GM10847 (cell line): ENCODE results near the gene MAPK12.

ENCODE experiments used
- POLR2A ChIP-seq: IDR thresholded peaks from 2 replicates; pipeline ENCODE4 v1.6.1; 2011; ENCODE audit not compliant: insufficient read length; ENCODE audit errors: extremely low read depth

The MAPK12 gene

GRCh38 chr22:50303515-50303847 is 42.0 kb upstream of the MAPK12 start:
- no peak for TF ChIP-seq POLR2A

DNA sequence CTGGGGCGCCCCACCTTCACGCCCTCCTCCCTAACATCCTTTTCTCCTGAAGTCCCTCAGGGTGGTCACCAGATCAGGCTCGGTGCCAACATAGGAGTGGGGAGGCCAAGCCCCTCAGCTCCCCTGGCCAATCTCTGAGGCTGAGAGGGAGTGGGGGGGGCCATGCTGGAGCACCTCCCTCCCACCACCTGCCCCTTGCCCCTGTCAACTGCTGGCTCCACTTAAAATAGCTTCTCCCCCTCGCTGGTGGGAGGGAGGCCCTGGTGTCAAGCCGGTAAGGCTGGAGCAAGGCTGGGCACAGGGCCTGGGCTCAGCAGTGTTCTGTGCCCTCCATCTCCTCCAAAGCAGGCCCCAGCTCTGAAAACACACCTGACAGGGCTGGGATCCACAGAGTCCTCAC is 41.1 kb upstream of the MAPK12 start:
- TF ChIP-seq POLR2A = no peak

- TF ChIP-seq POLR2A = no peak
Observed at GRCh38 chr22:50302041-50302541, 40.6 kb upstream of the MAPK12 start.

DNA sequence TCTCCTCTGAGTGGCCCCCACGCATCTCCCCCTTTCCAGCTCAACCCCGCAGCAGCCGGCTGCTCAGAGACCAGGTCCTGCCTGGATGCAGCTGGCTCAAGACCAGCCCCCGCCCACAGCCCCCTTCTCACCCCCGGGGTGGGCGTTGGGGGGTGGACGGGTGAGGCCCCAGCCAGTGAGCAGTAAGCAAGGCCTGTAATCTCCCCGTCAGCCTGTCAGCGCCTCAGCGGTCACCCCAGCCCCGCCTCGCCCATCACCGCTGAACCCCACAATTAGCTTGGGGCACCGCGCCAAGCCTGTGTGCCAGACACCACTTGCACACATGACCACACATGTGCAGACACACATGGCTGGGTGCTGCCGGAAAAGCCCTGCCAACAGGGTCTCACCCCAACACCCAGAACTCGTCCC is 40.1 kb upstream of the MAPK12 start:
- TF ChIP-seq POLR2A = no peak

DNA sequence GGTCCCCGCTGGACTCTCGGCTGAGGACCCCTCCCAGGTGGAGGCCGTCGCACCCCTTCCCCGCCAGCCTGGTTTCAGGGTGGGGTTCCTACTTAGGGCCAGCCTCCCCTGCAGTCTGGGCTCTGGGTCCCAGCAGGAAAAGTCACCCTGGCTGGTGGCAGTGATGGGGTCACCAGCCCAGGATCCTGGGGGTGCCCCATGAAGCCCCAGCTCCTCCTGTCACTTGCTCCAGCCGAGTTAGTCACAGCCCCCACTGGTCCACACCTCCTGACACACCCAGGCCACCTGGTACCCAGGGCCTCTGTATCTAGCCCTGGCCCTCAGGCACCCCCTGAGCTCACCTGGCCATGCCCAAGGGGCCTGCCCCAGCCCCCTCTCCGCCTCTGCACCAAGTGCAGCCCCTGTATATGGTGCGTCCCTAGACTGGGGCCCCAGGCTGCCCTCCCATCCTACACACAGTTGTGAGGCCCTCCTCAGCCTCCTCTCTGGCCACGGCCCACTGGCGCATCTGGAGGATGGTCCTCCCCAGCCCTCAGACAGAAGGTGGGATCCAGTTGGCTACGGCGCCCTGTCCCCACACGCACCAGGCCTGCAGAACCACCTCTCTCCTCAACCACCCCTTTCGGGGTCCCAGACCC is 39.3 kb upstream of the MAPK12 start:
- TF ChIP-seq POLR2A = no peak

DNA sequence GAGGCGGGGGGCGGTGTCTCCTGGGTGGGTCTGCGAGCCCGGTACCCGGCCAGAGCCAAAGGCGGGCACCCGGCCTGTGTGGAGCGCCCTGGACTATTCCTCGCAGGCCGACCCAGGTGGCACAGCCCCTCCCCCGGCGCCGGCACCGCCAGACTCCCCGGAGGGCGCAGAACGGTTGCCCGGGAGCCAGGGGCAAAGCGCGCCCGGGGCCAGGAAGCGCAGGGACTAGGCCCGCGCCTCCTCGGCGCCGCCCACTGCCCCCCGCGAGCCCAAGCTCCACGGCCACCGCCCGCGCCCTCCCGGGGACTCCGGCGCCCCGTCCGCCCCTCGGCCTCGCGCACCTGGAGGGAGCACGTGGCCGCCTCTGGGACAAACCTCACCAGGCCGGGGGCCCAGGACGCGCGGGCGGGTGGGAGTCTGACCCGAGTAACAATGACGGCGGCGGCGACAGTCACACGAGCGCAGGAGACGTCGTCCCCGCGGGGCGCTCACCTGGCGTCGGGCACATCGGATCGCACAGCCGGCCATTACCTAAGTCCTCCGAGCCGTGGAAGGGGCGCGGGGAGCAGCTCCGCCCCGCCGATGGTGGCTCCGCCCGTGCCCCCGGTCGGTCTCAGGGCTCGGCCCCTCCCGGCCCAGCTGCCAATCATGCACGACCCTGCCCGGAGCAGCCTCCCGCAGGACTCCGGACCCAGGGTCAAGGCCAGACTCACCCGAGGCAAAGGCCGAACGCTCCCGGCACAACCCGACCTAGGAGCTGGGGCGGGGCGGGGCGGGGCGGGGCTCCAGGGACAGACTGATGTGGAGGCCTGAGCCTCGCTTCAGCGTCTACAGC is 38.5 kb upstream of the MAPK12 start:
- TF ChIP-seq POLR2A = no peak

DNA sequence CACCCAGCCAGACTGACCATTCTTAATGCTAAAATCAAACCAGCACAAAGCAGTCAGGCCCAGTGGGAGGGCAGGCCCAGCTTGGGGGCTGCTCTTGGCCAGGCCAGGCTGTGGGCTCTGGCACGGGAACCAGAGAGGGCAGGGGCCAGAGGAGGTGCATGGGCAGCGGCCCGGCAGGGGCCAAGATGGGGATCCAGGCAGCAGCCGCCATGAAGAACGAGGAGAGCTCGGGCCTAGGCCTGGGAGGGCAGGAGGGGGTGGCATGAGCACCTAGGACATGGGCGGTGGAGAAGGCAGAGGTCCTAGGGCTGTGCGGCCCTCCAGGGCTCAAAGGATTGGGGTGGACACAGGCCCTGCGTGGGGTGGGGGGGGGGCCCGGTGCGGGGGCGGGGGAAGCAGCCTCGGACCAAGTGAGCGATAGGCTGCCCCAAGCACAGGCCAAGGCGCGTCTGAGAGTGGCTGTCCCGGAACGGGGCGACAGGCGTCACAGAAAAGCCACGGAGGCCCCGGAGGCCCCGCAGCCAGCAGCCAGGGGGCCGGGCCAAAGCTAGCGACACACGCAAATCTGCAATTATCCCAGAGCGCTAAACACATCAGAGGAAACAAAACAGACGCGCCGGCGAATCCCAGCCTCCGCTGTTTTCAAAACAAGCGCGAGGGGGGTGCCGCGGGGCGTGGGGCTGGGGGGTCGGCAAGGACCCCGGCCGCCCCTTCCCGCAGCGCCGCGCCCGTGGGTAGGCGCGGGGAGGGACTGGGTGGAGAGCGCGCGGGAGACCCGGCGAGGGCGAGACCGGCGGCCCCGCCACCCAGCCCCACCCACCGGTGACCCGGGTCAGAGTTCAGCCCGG is 37.7 kb upstream of the MAPK12 start:
- no peak for TF ChIP-seq POLR2A

DNA sequence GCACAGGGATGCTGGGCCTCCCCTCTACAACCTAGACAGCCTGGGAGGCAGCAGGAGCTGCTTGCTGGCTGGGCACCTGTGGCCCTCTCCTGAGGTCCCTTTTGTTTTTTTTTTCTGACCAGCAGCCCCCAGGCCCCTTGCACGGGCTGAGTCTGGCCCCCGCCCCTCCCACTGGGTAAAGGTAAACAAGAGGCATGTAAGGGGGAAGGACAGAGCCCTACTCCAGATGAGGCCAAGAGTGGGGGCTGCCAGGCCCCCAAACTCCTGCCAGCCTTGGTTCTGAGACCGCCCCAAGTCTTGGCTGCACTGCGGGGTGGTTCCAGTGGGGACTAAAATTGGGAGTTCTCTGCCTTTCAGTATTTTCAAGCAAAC is 36.8 kb upstream of the MAPK12 start:
- no peak for TF ChIP-seq POLR2A

- no peak for TF ChIP-seq POLR2A
Observed at GRCh38 chr22:50297510-50298265, 36.2 kb upstream of the MAPK12 start.

- TF ChIP-seq POLR2A = no peak
Observed at GRCh38 chr22:50296658-50297490, 35.4 kb upstream of the MAPK12 start.

DNA sequence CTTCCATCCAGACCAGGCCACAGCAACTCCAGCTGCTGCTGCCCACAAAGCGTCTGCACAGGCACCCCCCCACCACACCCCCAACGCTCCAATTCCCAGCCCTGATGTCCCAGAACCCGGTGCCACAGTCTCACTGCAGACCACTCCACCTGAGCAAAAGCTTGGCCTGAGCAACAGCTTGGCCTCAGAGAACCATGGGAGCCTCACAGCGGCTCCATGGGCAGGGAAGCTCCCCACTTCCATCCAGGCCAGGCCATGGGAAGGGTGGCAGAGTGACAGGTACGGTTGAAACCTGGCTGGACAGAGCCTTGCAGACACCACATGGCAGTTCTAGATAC is 32.8 kb upstream of the MAPK12 start:
- peak; percentile 11 for TF ChIP-seq POLR2A

- TF ChIP-seq POLR2A = no peak
Observed at GRCh38 chr22:50293441-50294318, 32.2 kb upstream of the MAPK12 start.

GRCh38 chr22:50292643-50293440 is 31.4 kb upstream of the MAPK12 start:
- no peak for TF ChIP-seq POLR2A
